Stomach (tissue), 9 donors: ENCODE measurements around the gene DAPK2. TPM values are rescaled to one million over a fixed set of nuclear protein-coding genes. Genes with fewer than 3 reads are reported as not detected.

Source experiments
- DNase-seq, 2 donors: peaks; one replicate each; pipeline versions ENCODE4 v3.0.0 to v3.0.0-alpha.2; 2013 to 2019
- H3K27ac ChIP-seq, 5 donors: fragments of 200-600 bp in 4 of 5; sonication (generic) in 4 of 5; one replicate each; pipeline ENCODE4 v1.5.1; 2013 to 2019; ENCODE audit warnings: mild to moderate bottlenecking in 1 of 5, moderate library complexity in 1 of 5
- H3K27me3 ChIP-seq, 3 donors: fragments of 200-600 bp; sonication (generic); one replicate each; pipeline ENCODE4 v1.5.1; 2017 to 2019; ENCODE audit warnings: mixed run types in 1 of 3
- H3K36me3 ChIP-seq, 4 donors: fragments of 200-600 bp; sonication (generic); 1 replicate in 3 of 4; 2 replicates in 1 of 4; pipeline ENCODE4 v1.5.1; 2016 to 2019
- H3K4me1 ChIP-seq, 4 donors: fragments of 200-600 bp; sonication (generic); one replicate each; pipeline ENCODE4 v1.5.1; 2016 to 2019
- H3K4me3 ChIP-seq, 4 donors: fragments of 200-600 bp; sonication (generic) in 3 of 4; one replicate each; pipeline ENCODE4 v1.5.1; 2016 to 2019; ENCODE audit warnings: mild to moderate bottlenecking in 1 of 4
- H3K9me3 ChIP-seq, 4 donors: fragments of 200-600 bp; sonication (generic); one replicate each; pipeline ENCODE4 v1.5.1; 2016 to 2019
- CTCF ChIP-seq, 7 experiments: fragments of 450-650 bp in 4 of 7; fragments of 200-600 bp in 3 of 7; sonication (generic) in 3 of 7; IDR thresholded peaks; one replicate each; pipeline ENCODE4 v1.5.1; 2016 to 2019; ENCODE audit warnings: antibody characterized with exemption in 7 of 7, control low read depth in 2 of 7, mild to moderate bottlenecking in 1 of 7
- EP300 ChIP-seq: sonication (generic); formaldehyde crosslinking; IDR thresholded peaks from one replicate; pipeline ENCODE4 v1.6.1; 2017; ENCODE audit warnings: antibody characterized with exemption
- POLR2A ChIP-seq, 4 donors: fragments of 450-650 bp; IDR thresholded peaks; one replicate each; pipeline ENCODE4 v1.6.1; 2016; ENCODE audit warnings: antibody characterized with exemption in 4 of 4, control low read depth in 2 of 4, mild to moderate bottlenecking in 1 of 4, moderate library complexity in 1 of 4
- POLR2AphosphoS5 ChIP-seq, 3 donors: sonication (generic); formaldehyde crosslinking; IDR thresholded peaks; one replicate each; pipeline ENCODE4 v1.6.1; 2016; ENCODE audit warnings: antibody characterized with exemption in 3 of 3
- WGBS, 5 donors: extraction: QIAGEN DNeasy Blood & Tissue Kit in 3 of 5; methylation state at CpG; one replicate each; pipeline versions ENCODE4 v1.1.5 to v1.1.7; 2013 to 2018; 5-methylcytosine and 5-hydroxymethylcytosine counted together
- intact Hi-C: fragments of 100-400 bp; cut with DNase I; formaldehyde crosslinking; loops from one replicate; pipeline ENCODE4 v1.15.1; 2023; ENCODE audit warnings: low total_unique reads
- polyA plus RNA-seq, 3 donors: library from polyadenylated mRNA; stranded (reverse); fragments of 200-250 nt; gene quantifications; one replicate each; pipeline ENCODE4 v1.2.3, GENCODE V29; 2013
- total RNA-seq, 5 donors: library from RNA; depleted of rRNA; stranded (reverse); fragments of >200 nt; gene quantifications; one replicate each; pipeline versions ENCODE4 v1.1.0 to v1.2.3, GENCODE V29; 2014 to 2016
- donor health status: healthy with polysubstance abuse.
- donor health status: Bipolar disorder and iron deficiency.
- donor health status: healthy.

The DAPK2 gene
- total and polyA plus RNA-seq, 8 donors = 5.2 to 178 (median 16.6) TPM

DNA sequence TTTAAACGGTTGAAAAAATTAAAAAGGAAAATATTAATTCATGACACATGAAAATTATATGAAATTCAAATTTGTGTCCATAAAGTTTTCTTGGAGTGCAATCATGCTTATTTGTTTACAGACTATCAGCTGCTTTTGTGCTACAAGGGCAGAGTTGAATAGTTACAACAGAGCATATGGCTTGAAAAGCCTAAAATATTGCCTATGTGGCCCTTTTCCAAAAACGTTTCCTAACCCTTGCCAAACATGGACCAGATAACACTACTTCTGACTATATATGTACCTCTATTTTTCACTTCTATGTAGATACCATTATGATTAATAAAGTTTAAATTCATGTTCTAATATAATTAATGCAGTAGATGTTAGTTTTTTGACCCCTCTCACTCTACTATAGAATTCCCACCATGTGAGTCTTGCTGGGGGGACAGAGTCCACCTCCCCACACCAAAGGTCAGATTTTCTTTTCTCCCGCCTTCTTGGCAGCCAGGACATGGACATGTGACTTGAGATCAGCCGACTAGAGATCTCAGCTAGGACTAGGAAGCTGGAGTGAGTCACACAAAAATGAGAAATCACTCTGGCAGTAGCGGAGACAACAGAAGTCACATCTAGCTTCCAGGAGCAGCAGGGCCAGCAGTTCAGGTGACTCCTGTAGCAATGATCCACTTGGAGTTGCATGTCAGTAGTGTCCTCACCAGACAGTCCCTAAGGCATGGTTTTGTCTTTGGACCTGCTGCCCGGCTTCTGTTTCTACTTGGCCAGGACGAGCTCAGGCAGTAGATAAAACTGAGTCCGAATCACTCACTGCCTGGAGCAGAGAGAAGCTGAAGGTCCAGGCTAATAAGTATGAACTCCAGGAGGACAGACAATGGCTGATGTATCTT lies 24.9 kb upstream of the DAPK2 start:
- peaks cover 3 to 43% (median 26%) of the 10 kb centered on the region in 4 donors for H3K36me3 ChIP-seq
- TF ChIP-seq EP300 (no peak), POLR2AphosphoS5 (IDR thresholded peaks at IDR 0.05) (peak in 1 of 3 donors; percentile 75)
- H3K27me3 ChIP-seq = no peaks in the 10 kb centered on the region
- 32 to 55% (median 47%) methylated on average over 8 of the region's 8 CpGs for WGBS, 5 donors
- H3K4me1 ChIP-seq = peaks cover 24 to 54% (median 34%) of the 10 kb centered on the region in 4 donors
- DNase-seq = peak; percentile 52 to 58
- intact Hi-C loops = no loop called here
- H3K4me3 ChIP-seq = no peak overlapping the region
- no peaks in the 10 kb centered on the region for H3K9me3 ChIP-seq
- H3K27ac ChIP-seq = peak overlapping the region; percentile 21 to 80 (median 71)

- WGBS, 5 donors = 88 to 94% (median 91%) methylated on average over 3 of the region's 3 CpGs
- Histone ChIP-seq H3K27me3 (no peaks in the 10 kb centered on the region), H3K4me1 (peaks cover 24 to 54% (median 34%) of the 10 kb centered on the region in 4 donors), H3K4me3 (no peak overlapping the region), H3K27ac (peak overlapping the region in 3 of 5 donors; percentile 71 to 80 (median 79)), H3K36me3 (peaks cover 3 to 37% (median 23%) of the 10 kb centered on the region in 4 donors), H3K9me3 (no peaks in the 10 kb centered on the region)
- no peak for DNase-seq
- TF ChIP-seq POLR2AphosphoS5 (IDR thresholded peaks at IDR 0.05) = no peak
- TF ChIP-seq POLR2A (IDR thresholded peaks at IDR 0.05) = no peak
- TF ChIP-seq EP300 = no peak
- no peak for TF ChIP-seq CTCF (IDR thresholded peaks at IDR 0.05)
- intact Hi-C loops = no loop called here
Observed at GRCh38 chr15:64070106-64070505, 23.8 kb upstream of the DAPK2 start.

- TF ChIP-seq CTCF (IDR thresholded peaks at IDR 0.05) (no peak), POLR2AphosphoS5 (IDR thresholded peaks at IDR 0.05) (no peak), EP300 (no peak), POLR2A (IDR thresholded peaks at IDR 0.05) (no peak)
- Histone ChIP-seq H3K27ac (no peak overlapping the region), H3K27me3 (no peaks in the 10 kb centered on the region), H3K36me3 (peaks cover 3 to 18% (median 8%) of the 10 kb centered on the region in 4 donors), H3K4me1 (peaks cover 24 to 46% (median 31%) of the 10 kb centered on the region in 4 donors), H3K4me3 (no peak overlapping the region), H3K9me3 (no peaks in the 10 kb centered on the region)
- WGBS, 5 donors = 61 to 75% (median 64%) methylated on average over 4 of the region's 4 CpGs
- intact Hi-C loops = loop anchor here (5.0 to 10.0 kb wide), 2 partner anchors 173 to 311 kb away; no protein-coding TSS in a partner anchor
- no peak for DNase-seq
Observed at GRCh38 chr15:64068133-64068532, 21.8 kb upstream of the DAPK2 start.

DNA sequence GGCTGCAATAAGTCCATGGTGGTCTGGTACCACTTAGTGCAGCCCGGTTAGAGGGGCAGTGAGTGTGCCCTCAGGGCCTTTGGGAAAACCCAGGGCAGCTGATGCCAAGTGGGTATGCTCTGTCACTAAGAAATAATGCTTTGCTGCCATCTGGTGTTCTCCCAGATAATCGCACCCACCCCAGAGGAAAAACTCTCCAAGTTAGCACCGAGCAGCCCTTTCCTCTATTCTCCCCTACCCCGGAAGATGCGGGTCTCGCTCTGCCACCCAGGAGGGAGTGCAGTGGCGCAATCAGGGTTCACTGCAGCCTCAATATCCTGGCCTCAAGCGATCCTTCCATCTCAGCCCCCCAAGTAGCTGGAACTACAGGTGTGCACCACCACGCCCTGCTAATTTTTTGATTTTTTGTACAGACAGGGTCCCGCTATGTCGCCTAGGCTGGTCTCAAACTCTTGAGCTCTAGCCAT lies 21.3 kb upstream of the DAPK2 start:
- H3K36me3 ChIP-seq = peaks cover 3 to 14% (median 8%) of the 10 kb centered on the region in 4 donors
- intact Hi-C loops = loop anchor here (5.0 to 10.0 kb wide), 2 partner anchors 173 to 310 kb away; no protein-coding TSS in a partner anchor
- H3K9me3 ChIP-seq = no peaks in the 10 kb centered on the region
- 19 to 26% (median 23%) methylated on average over 11 of the region's 11 CpGs for WGBS, 5 donors
- peak; percentile 72 to 83 for DNase-seq
- H3K4me1 ChIP-seq = peaks cover 24 to 41% (median 29%) of the 10 kb centered on the region in 4 donors
- no peak overlapping the region for H3K4me3 ChIP-seq
- H3K27ac ChIP-seq = no peak overlapping the region
- H3K27me3 ChIP-seq = no peaks in the 10 kb centered on the region
- TF ChIP-seq POLR2A (IDR thresholded peaks at IDR 0.05) (no peak), CTCF (IDR thresholded peaks at IDR 0.05) (peak in 5 of 7 experiments; percentile 76 to 91 (median 77)), EP300 (no peak)
